DMS153 (cell line): ENCODE data around the gene FKBP7.
A peak's percentile ranks its signal among the peaks of the same experiment; 100 is the strongest.
"Not testable (repeated sequence)": the region's sequence is repeated elsewhere in the genome, so short reads cannot be mapped to it uniquely, and the experiment has no call there.

Experiments used
- DNase-seq: peaks from one replicate; lab custom pipeline; 2025; lab: John Stamatoyannopoulos, UW

The FKBP7 gene

GRCh38 chr2:178449700-178450523 is 28.5 kb downstream of the FKBP7 start:
- DNase-seq, result no peak

- DNase-seq, result no peak
These were observed 29.3 kb downstream of the FKBP7 start for GRCh38 chr2:178448968-178449661.

GRCh38 chr2:178441426-178441825 is 37.0 kb downstream of the FKBP7 start:
- no peak for DNase-seq

- DNase-seq, result no peak
These were observed 41.7 kb downstream of the FKBP7 start for GRCh38 chr2:178436662-178437061.

GRCh38 chr2:178429336-178429735 is 49.1 kb downstream of the FKBP7 start:
- no peak for DNase-seq

- no peak for DNase-seq
These were observed 50.0 kb downstream of the FKBP7 start for GRCh38 chr2:178428396-178428806.

- DNase-seq, result no peak
These were observed 50.9 kb downstream of the FKBP7 start for GRCh38 chr2:178427458-178427857.

- no peak for DNase-seq
These were observed 52.0 kb downstream of the FKBP7 start for GRCh38 chr2:178426388-178426787.

GRCh38 chr2:178425255-178425827 is 53.1 kb downstream of the FKBP7 start:
- no peak for DNase-seq

- not testable (repeated sequence) for DNase-seq
These were observed 54.7 kb downstream of the FKBP7 start for GRCh38 chr2:178423746-178424145.

- DNase-seq, result no peak
These were observed 56.3 kb downstream of the FKBP7 start for GRCh38 chr2:178422097-178422496.

- DNase-seq, result no peak
These were observed 57.9 kb downstream of the FKBP7 start for GRCh38 chr2:178420463-178420999.

- DNase-seq, result peak; percentile 4
These were observed 59.3 kb downstream of the FKBP7 start for GRCh38 chr2:178419123-178419522.

GRCh38 chr2:178418426-178418825 is 60.0 kb downstream of the FKBP7 start:
- no peak for DNase-seq

- DNase-seq, result no peak
These were observed 60.5 kb downstream of the FKBP7 start for GRCh38 chr2:178417916-178418315.

- no peak for DNase-seq
These were observed 62.4 kb downstream of the FKBP7 start for GRCh38 chr2:178415979-178416378.

- peak; percentile 95 for DNase-seq
These were observed 63.8 kb downstream of the FKBP7 start for GRCh38 chr2:178414266-178415247.
